Measurements from ENCODE around the gene POLR2I. TPM values are rescaled to one million over a fixed set of nuclear protein-coding genes. Genes with fewer than 3 reads are reported as not detected.
"Not testable (repeated sequence)": the region's sequence is repeated elsewhere in the genome, so short reads cannot be mapped to it uniquely, and the experiment has no call there.

The POLR2I gene
- polyA plus RNA-seq, 1 donor, result 55.2 TPM

GRCh38 chr19:36099166-36099785 lies 15.4 kb downstream of the POLR2I start:
- no peak for DNase-seq

GRCh38 chr19:36097036-36097435 lies 17.6 kb downstream of the POLR2I start:
- no peak for DNase-seq

GRCh38 chr19:36093687-36094086 lies 21.0 kb downstream of the POLR2I start:
- DNase-seq, result no peak

GRCh38 chr19:36093146-36093662 lies 21.5 kb downstream of the POLR2I start:
- DNase-seq, result no peak

GRCh38 chr19:36092566-36092965 lies 22.1 kb downstream of the POLR2I start:
- no peak for DNase-seq

- DNase-seq, result no peak
Observed at GRCh38 chr19:36090910-36091695, 23.6 kb downstream of the POLR2I start.

- DNase-seq, result no peak
Observed at GRCh38 chr19:36089847-36090246, 24.8 kb downstream of the POLR2I start.

GRCh38 chr19:36086326-36086725 lies 28.3 kb downstream of the POLR2I start:
- no peak for DNase-seq

- no peak for DNase-seq
Observed at GRCh38 chr19:36084231-36085009, 30.3 kb downstream of the POLR2I start.

GRCh38 chr19:36082916-36083315 lies 31.8 kb downstream of the POLR2I start:
- DNase-seq, result no peak

- DNase-seq, result no peak
Observed at GRCh38 chr19:36081894-36082293, 32.8 kb downstream of the POLR2I start.

- no peak for DNase-seq
Observed at GRCh38 chr19:36081385-36081784, 33.3 kb downstream of the POLR2I start.

- no peak for DNase-seq
Observed at GRCh38 chr19:36079389-36079945, 35.2 kb downstream of the POLR2I start.

GRCh38 chr19:36073121-36073876 lies 41.4 kb downstream of the POLR2I start:
- DNase-seq, result no peak

- no peak for DNase-seq
Observed at GRCh38 chr19:36072081-36072480, 42.6 kb downstream of the POLR2I start.

GRCh38 chr19:36068810-36069499 lies 45.7 kb downstream of the POLR2I start:
- not testable (repeated sequence) for DNase-seq

GRCh38 chr19:36067681-36068080 lies 47.0 kb downstream of the POLR2I start:
- no peak for DNase-seq

GRCh38 chr19:36064826-36065225 lies 49.8 kb downstream of the POLR2I start:
- DNase-seq, result no peak
